ENCODE measurements around the gene TMCC3. TPM values are rescaled to one million over a fixed set of nuclear protein-coding genes. Genes with fewer than 3 reads are reported as not detected.

Gene TMCC3
- total RNA-seq, 1 experiment from 2014 or later = 4.0 TPM

- no peak for TF ChIP-seq CTCF (IDR thresholded peaks at IDR 0.05; ENCODE audit: unreplicated experiment)
- no peaks in the 10 kb centered on the region for H3K27me3 Mint-ChIP-seq (ENCODE audit: unreplicated experiment)
- CTCF ChIA-PET = no interaction called here
- no peak for DNase-seq
- peaks cover 8% of the 10 kb centered on the region for H3K4me1 Mint-ChIP-seq (ENCODE audit: low read depth, unreplicated experiment)
- no peaks in the 10 kb centered on the region for H3K9me3 Mint-ChIP-seq (ENCODE audit: low read depth, unreplicated experiment)
- no peak overlapping the region for H3K4me3 Mint-ChIP-seq (ENCODE audit: low read depth, unreplicated experiment)
- intact Hi-C loops (cut with micrococcal nuclease; ENCODE audit: unreplicated experiment) = no loop called here
- H3K27ac Mint-ChIP-seq (ENCODE audit: unreplicated experiment) = no peak overlapping the region
- no peaks in the 10 kb centered on the region for H3K36me3 Mint-ChIP-seq (ENCODE audit: insufficient read depth, unreplicated experiment)
- BruUV-seq (replicated peaks) = no TSS peak
Measured at GRCh38 chr12:94640134-94640928, 10.0 kb downstream of the TMCC3 start.

- Mint-ChIP-seq H3K4me3 (ENCODE audit: low read depth, unreplicated experiment) (no peak overlapping the region), H3K27ac (ENCODE audit: unreplicated experiment) (no peak overlapping the region), H3K4me1 (ENCODE audit: low read depth, unreplicated experiment) (no peaks in the 10 kb centered on the region), H3K36me3 (ENCODE audit: insufficient read depth, unreplicated experiment) (no peaks in the 10 kb centered on the region), H3K9me3 (ENCODE audit: low read depth, unreplicated experiment) (no peaks in the 10 kb centered on the region), H3K27me3 (ENCODE audit: unreplicated experiment) (no peaks in the 10 kb centered on the region)
- no peak for TF ChIP-seq CTCF (IDR thresholded peaks at IDR 0.05; ENCODE audit: unreplicated experiment)
- intact Hi-C loops (cut with micrococcal nuclease; ENCODE audit: unreplicated experiment) = no loop called here
- DNase-seq = no peak
- BruUV-seq (replicated peaks) = no TSS peak
- CTCF ChIA-PET = no interaction called here
Measured at GRCh38 chr12:94638521-94638920, 11.8 kb downstream of the TMCC3 start.

GRCh38 chr12:94637390-94638113 is 12.8 kb downstream of the TMCC3 start:
- CTCF ChIA-PET = no interaction called here
- no peaks in the 10 kb centered on the region for H3K4me1 Mint-ChIP-seq (ENCODE audit: low read depth, unreplicated experiment)
- no peak overlapping the region for H3K27ac Mint-ChIP-seq (ENCODE audit: unreplicated experiment)
- H3K36me3 Mint-ChIP-seq (ENCODE audit: insufficient read depth, unreplicated experiment) = no peaks in the 10 kb centered on the region
- no TSS peak for BruUV-seq (replicated peaks)
- DNase-seq = no peak
- intact Hi-C loops (cut with micrococcal nuclease; ENCODE audit: unreplicated experiment) = no loop called here
- no peak for TF ChIP-seq CTCF (IDR thresholded peaks at IDR 0.05; ENCODE audit: unreplicated experiment)
- no peaks in the 10 kb centered on the region for H3K9me3 Mint-ChIP-seq (ENCODE audit: low read depth, unreplicated experiment)
- H3K27me3 Mint-ChIP-seq (ENCODE audit: unreplicated experiment) = no peaks in the 10 kb centered on the region
- H3K4me3 Mint-ChIP-seq (ENCODE audit: low read depth, unreplicated experiment) = no peak overlapping the region

GRCh38 chr12:94636462-94637085 is 13.8 kb downstream of the TMCC3 start:
- TF ChIP-seq CTCF (IDR thresholded peaks at IDR 0.05; ENCODE audit: unreplicated experiment) = no peak
- H3K27me3 Mint-ChIP-seq (ENCODE audit: unreplicated experiment) = no peaks in the 10 kb centered on the region
- H3K9me3 Mint-ChIP-seq (ENCODE audit: low read depth, unreplicated experiment) = no peaks in the 10 kb centered on the region
- CTCF ChIA-PET = interaction anchor here (0.6 kb wide), 1 partner anchor 13 kb away, joined by 3 read pairs; no protein-coding TSS in a partner anchor
- intact Hi-C loops (cut with micrococcal nuclease; ENCODE audit: unreplicated experiment) = no loop called here
- no peak overlapping the region for H3K4me3 Mint-ChIP-seq (ENCODE audit: low read depth, unreplicated experiment)
- H3K36me3 Mint-ChIP-seq (ENCODE audit: insufficient read depth, unreplicated experiment) = no peaks in the 10 kb centered on the region
- no peak for DNase-seq
- H3K27ac Mint-ChIP-seq (ENCODE audit: unreplicated experiment) = no peak overlapping the region
- H3K4me1 Mint-ChIP-seq (ENCODE audit: low read depth, unreplicated experiment) = no peaks in the 10 kb centered on the region
- BruUV-seq (replicated peaks) = no TSS peak
